Measurements from ENCODE around the gene C16orf92. TPM values are rescaled to one million over a fixed set of nuclear protein-coding genes. Genes with fewer than 3 reads are reported as not detected.
A peak's percentile ranks its signal among the peaks of the same experiment; 100 is the strongest.

Gene C16orf92
- total and polyA plus RNA-seq, 2 of the 13 experiments (the other 11 are each of a cell fraction or from before 2014, with no cell fraction given), result not detected

GRCh38 chr16:30065102-30065942 is 42.3 kb downstream of the C16orf92 start, which contains the start of gene ALDOA (continued):
- TF ChIP-seq ZNF609 (CRISPR knock-in tag; IDR thresholded peaks at IDR 0.05; ENCODE audit: borderline replicate concordance), result peak; percentile 76
- TF ChIP-seq KMT2A (CRISPR knock-in tag; IDR thresholded peaks at IDR 0.05), result peak; percentile 81
- TF ChIP-seq ZNF691 (CRISPR knock-in tag; IDR thresholded peaks at IDR 0.05; ENCODE audit: borderline replicate concordance, low read depth), result peak; percentile 93; the same call in 1 of the 2 replicates
- peak; percentile 98; the same call in 1 of the 2 replicates for TF ChIP-seq AHR (CRISPR knock-in tag; IDR thresholded peaks at IDR 0.05)
- TF ChIP-seq ZNF382 (CRISPR knock-in tag; IDR thresholded peaks at IDR 0.05; ENCODE audit: borderline replicate concordance), result no peak
- TF ChIP-seq PHF5A (CRISPR knock-in tag; IDR thresholded peaks at IDR 0.05; ENCODE audit: low read depth, unreplicated experiment), result peak; percentile 83
- TF ChIP-seq MXI1 (IDR thresholded peaks at IDR 0.05; ENCODE audit: borderline replicate concordance, low read depth, low read length), result peak; percentile 80; the same call in 2 of the 3 replicates
- peak; percentile 95 for TF ChIP-seq SNAI1 (CRISPR knock-in tag; IDR thresholded peaks at IDR 0.05; ENCODE audit: borderline replicate concordance)
- no peak for TF ChIP-seq GTF2F1 (IDR thresholded peaks at IDR 0.05; ENCODE audit: low read length)
- peak; percentile 94 for TF ChIP-seq E2F1 (CRISPR knock-in tag; IDR thresholded peaks at IDR 0.05)
- peak; percentile 87; the same call in 1 of the 2 replicates for TF ChIP-seq CSRNP1 (CRISPR knock-in tag; IDR thresholded peaks at IDR 0.05)
- peak; percentile 96 for TF ChIP-seq ZBTB38 (CRISPR knock-in tag; IDR thresholded peaks at IDR 0.05)
- no peak for TF ChIP-seq ZNF597 (CRISPR knock-in tag; IDR thresholded peaks at IDR 0.05)
- TF ChIP-seq ZNF496 (CRISPR knock-in tag; IDR thresholded peaks at IDR 0.05; ENCODE audit: insufficient replicate concordance), result no peak
- peak; percentile 94 for TF ChIP-seq ZNF710 (CRISPR knock-in tag; IDR thresholded peaks at IDR 0.05; ENCODE audit: borderline replicate concordance)
- TF ChIP-seq KAT7 (CRISPR knock-in tag; IDR thresholded peaks at IDR 0.05; ENCODE audit: borderline replicate concordance), result peak; percentile 98
